HepG2 (cell line): Measurements from ENCODE around the gene HDDC3. TPM values are rescaled to one million over a fixed set of nuclear protein-coding genes. Genes with fewer than 3 reads are reported as not detected.
A peak's percentile ranks its signal among the peaks of the same experiment; 100 is the strongest.

ENCODE experiments used
- ARNT ChIP-seq: fragments of 450-650 bp; IDR thresholded peaks from 2 replicates; pipeline ENCODE4 v1.6.1; 2017
- CC2D1A ChIP-seq: sonication (generic); formaldehyde crosslinking; IDR thresholded peaks from 2 replicates; pipeline ENCODE4 v1.8.1; 2023; ENCODE audit warnings: mild to moderate bottlenecking, missing genetic modification reagents
- GFI1 ChIP-seq: sonication (generic); formaldehyde crosslinking; IDR thresholded peaks from 2 replicates; pipeline ENCODE4 v1.5.0; 2020; ENCODE audit warnings: missing genetic modification reagents, mild to moderate bottlenecking, borderline replicate concordance
- HMGA1 ChIP-seq: sonication (generic); formaldehyde crosslinking; conservative IDR thresholded peaks from 2 replicates; pipeline ENCODE4 v1.4.0; 2020; ENCODE audit warnings: missing genetic modification reagents
- NCOA2 ChIP-seq: sonication (generic); formaldehyde crosslinking; IDR thresholded peaks from 2 replicates; pipeline ENCODE4 v1.8.0; 2022; ENCODE audit warnings: inconsistent platforms
- NCOR1 ChIP-seq: fragments of 200-600 bp; sonication (generic); IDR thresholded peaks from 2 replicates; pipeline ENCODE4 v1.7.0; 2017; ENCODE audit warnings: antibody characterized with exemption, low read length, borderline replicate concordance
- NFIC ChIP-seq: IDR thresholded peaks from 2 replicates; pipeline ENCODE4 v1.6.1; 2012; ENCODE audit warnings: mild to moderate bottlenecking, low read length, inconsistent platforms
- PAX8 ChIP-seq: sonication (generic); formaldehyde crosslinking; IDR thresholded peaks from 2 replicates; pipeline ENCODE4 v1.8.0; 2022; ENCODE audit warnings: mild to moderate bottlenecking, missing genetic modification reagents, borderline replicate concordance
- SP4 ChIP-seq: sonication (generic); formaldehyde crosslinking; IDR thresholded peaks from 2 replicates; pipeline ENCODE4 v1.8.1; 2023; ENCODE audit warnings: mild to moderate bottlenecking, missing genetic modification reagents
- ZNF10 ChIP-seq: sonication (generic); formaldehyde crosslinking; IDR thresholded peaks from 2 replicates; pipeline ENCODE4 v1.4.0; 2020; ENCODE audit warnings: mild to moderate bottlenecking, low read depth, missing genetic modification reagents, borderline replicate concordance
- ZNF234 ChIP-seq: sonication (generic); formaldehyde crosslinking; conservative IDR thresholded peaks from 2 replicates; pipeline ENCODE4 v1.5.1; 2020; ENCODE audit warnings: mild to moderate bottlenecking, missing genetic modification reagents
- ZNF546 ChIP-seq: sonication (generic); formaldehyde crosslinking; conservative IDR thresholded peaks from 2 replicates; pipeline ENCODE4 v1.8.1; 2023; ENCODE audit warnings: mild to moderate bottlenecking, missing genetic modification reagents
- ZNF607 ChIP-seq: sonication (generic); formaldehyde crosslinking; IDR thresholded peaks from 2 replicates; pipeline ENCODE4 v1.5.1; 2020; ENCODE audit warnings: missing genetic modification reagents, mild to moderate bottlenecking, borderline replicate concordance
- ZSCAN9 ChIP-seq: IDR thresholded peaks from 2 replicates; pipeline ENCODE4 v1.6.1; 2016; ENCODE audit warnings: borderline replicate concordance
- polyA plus RNA-seq, 8 experiments: library from polyadenylated mRNA; depleted of rRNA in 3 of 8; stranded (reverse) in 7 of 8; unstranded in 1 of 8; fragments of >200 nt; fragmentation: Illumina TruSeq in 4 of 8; extraction: Trizol in 4 of 8; gene quantifications; 2 replicates each; pipeline versions ENCODE4 v1.2.1 to v1.2.3, GENCODE V29; 2011 to 2016; ENCODE audit warnings: low read depth in 4 of 8, missing spikeins in 1 of 8, mixed read lengths in 1 of 8; ENCODE audit not compliant: insufficient read depth in 1 of 8
- total RNA-seq, 5 experiments: library from RNA; depleted of rRNA; stranded (reverse); fragments of >200 nt; fragmentation: Illumina TruSeq; extraction: Trizol; gene quantifications; 2 replicates each; pipeline ENCODE4 v1.2.3, GENCODE V29; 2016; ENCODE audit warnings: low read depth in 1 of 5
- TF ChIP-seq, protein P1 (sequence below): sonication (generic); formaldehyde crosslinking; IDR thresholded peaks from 2 replicates; pipeline ENCODE4 v1.8.1; 2023; ENCODE audit warnings: missing genetic modification reagents, mild to moderate bottlenecking, borderline replicate concordance
- TF ChIP-seq, protein P2 (sequence below): sonication (generic); formaldehyde crosslinking; IDR thresholded peaks from 2 replicates; pipeline ENCODE4 v1.5.1; 2020; ENCODE audit warnings: missing genetic modification reagents, mild to moderate bottlenecking, borderline replicate concordance
- TF ChIP-seq, protein P3 (sequence below): sonication (generic); formaldehyde crosslinking; IDR thresholded peaks from 2 replicates; pipeline ENCODE4 v1.5.0; 2020; ENCODE audit warnings: missing genetic modification reagents, mild to moderate bottlenecking, borderline replicate concordance
- TF ChIP-seq, protein P4 (sequence below): sonication (generic); formaldehyde crosslinking; IDR thresholded peaks from 2 replicates; pipeline ENCODE4 v1.5.0; 2020; ENCODE audit warnings: mild to moderate bottlenecking, missing genetic modification reagents, borderline replicate concordance
- TF ChIP-seq, protein P5 (sequence below): sonication (generic); formaldehyde crosslinking; IDR thresholded peaks from 2 replicates; pipeline ENCODE4 v1.4.0; 2020; ENCODE audit warnings: missing genetic modification reagents, mild to moderate bottlenecking, borderline replicate concordance
- TF ChIP-seq, protein P6 (sequence below): sonication (generic); formaldehyde crosslinking; IDR thresholded peaks from 2 replicates; pipeline ENCODE4 v1.4.0; 2020; ENCODE audit warnings: missing genetic modification reagents

HDDC3 gene
- total and polyA plus RNA-seq, 2 of the 13 experiments (the other 11 are each of a cell fraction or from before 2014, with no cell fraction given), result 18.7 to 28.3 TPM

DNA sequence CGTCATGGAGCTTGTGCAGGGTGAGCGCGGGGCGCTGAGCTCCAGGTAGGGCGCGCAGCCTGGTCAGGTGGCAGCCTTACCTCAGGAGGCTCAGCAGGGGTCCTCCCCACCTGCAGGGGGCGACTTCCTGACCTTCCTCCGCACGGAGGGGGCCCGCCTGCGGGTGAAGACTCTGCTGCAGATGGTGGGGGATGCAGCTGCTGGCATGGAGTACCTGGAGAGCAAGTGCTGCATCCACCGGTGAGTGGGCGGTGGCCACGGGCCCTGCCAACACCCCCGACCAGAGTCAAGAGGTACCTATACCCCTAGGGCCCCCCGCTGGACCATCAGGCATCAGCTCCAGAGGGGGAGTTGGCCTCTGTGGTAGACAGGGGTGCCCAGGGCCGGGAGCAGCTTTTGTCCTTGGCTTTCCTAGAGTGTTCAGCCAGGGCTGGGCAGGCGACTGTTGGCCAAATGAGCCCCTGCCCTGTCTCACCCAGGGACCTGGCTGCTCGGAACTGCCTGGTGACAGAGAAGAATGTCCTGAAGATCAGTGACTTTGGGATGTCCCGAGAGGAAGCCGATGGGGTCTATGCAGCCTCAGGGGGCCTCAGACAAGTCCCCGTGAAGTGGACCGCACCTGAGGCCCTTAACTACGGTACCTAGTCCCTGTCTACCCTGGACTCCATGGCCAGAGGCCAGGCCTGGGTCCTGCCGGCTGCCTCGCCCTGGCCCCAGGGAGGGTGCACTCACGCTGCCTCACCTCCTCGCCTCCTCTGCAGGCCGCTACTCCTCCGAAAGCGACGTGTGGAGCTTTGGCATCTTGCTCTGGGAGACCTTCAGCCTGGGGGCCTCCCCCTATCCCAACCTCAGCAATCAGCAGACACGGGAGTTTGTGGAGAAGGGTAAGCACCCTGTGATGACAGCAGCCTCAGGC is 38.9 kb downstream of the HDDC3 start (continued):
- TF ChIP-seq, protein P1, sequence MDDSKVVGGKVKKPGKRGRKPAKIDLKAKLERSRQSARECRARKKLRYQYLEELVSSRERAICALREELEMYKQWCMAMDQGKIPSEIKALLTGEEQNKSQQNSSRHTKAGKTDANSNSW (CRISPR knock-in tag), result no peak
- TF ChIP-seq, protein P2, sequence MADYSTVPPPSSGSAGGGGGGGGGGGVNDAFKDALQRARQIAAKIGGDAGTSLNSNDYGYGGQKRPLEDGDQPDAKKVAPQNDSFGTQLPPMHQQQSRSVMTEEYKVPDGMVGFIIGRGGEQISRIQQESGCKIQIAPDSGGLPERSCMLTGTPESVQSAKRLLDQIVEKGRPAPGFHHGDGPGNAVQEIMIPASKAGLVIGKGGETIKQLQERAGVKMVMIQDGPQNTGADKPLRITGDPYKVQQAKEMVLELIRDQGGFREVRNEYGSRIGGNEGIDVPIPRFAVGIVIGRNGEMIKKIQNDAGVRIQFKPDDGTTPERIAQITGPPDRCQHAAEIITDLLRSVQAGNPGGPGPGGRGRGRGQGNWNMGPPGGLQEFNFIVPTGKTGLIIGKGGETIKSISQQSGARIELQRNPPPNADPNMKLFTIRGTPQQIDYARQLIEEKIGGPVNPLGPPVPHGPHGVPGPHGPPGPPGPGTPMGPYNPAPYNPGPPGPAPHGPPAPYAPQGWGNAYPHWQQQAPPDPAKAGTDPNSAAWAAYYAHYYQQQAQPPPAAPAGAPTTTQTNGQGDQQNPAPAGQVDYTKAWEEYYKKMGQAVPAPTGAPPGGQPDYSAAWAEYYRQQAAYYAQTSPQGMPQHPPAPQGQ, result no peak
- TF ChIP-seq NCOA2, result no peak
- TF ChIP-seq ZNF607 (CRISPR knock-in tag), result no peak
- TF ChIP-seq, protein P3, sequence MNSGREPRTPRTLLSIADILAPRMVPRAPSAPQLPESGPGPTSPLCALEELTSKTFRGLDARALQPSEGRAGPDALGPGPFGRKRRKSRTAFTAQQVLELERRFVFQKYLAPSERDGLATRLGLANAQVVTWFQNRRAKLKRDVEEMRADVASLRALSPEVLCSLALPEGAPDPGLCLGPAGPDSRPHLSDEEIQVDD (CRISPR knock-in tag), result no peak
- TF ChIP-seq ARNT, result no peak
- no peak for TF ChIP-seq CC2D1A (CRISPR knock-in tag)
- 0 out of 2 replicates have a peak, but pooled peaks have one; percentile 33 for TF ChIP-seq SP4 (CRISPR knock-in tag)
- no peak for TF ChIP-seq GFI1 (CRISPR knock-in tag)
- TF ChIP-seq, protein P4, sequence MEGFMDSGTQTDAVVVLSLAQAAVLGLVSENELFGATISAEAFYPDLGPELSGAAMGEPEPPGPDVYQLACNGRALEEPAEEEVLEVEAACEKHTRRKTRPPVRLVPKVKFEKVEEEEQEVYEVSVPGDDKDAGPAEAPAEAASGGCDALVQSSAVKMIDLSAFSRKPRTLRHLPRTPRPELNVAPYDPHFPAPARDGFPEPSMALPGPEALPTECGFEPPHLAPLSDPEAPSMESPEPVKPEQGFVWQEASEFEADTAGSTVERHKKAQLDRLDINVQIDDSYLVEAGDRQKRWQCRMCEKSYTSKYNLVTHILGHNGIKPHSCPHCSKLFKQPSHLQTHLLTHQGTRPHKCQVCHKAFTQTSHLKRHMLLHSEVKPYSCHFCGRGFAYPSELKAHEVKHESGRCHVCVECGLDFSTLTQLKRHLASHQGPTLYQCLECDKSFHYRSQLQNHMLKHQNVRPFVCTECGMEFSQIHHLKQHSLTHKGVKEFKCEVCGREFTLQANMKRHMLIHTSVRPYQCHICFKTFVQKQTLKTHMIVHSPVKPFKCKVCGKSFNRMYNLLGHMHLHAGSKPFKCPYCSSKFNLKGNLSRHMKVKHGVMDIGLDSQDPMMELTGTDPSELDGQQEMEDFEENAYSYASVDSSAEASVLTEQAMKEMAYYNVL (CRISPR knock-in tag), result peak; percentile 46; the same call in 1 of the 2 replicates
- no peak for TF ChIP-seq HMGA1
- TF ChIP-seq, protein P5, sequence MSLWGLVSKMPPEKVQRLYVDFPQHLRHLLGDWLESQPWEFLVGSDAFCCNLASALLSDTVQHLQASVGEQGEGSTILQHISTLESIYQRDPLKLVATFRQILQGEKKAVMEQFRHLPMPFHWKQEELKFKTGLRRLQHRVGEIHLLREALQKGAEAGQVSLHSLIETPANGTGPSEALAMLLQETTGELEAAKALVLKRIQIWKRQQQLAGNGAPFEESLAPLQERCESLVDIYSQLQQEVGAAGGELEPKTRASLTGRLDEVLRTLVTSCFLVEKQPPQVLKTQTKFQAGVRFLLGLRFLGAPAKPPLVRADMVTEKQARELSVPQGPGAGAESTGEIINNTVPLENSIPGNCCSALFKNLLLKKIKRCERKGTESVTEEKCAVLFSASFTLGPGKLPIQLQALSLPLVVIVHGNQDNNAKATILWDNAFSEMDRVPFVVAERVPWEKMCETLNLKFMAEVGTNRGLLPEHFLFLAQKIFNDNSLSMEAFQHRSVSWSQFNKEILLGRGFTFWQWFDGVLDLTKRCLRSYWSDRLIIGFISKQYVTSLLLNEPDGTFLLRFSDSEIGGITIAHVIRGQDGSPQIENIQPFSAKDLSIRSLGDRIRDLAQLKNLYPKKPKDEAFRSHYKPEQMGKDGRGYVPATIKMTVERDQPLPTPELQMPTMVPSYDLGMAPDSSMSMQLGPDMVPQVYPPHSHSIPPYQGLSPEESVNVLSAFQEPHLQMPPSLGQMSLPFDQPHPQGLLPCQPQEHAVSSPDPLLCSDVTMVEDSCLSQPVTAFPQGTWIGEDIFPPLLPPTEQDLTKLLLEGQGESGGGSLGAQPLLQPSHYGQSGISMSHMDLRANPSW (CRISPR knock-in tag), result no peak
- TF ChIP-seq NFIC, result no peak
- no peak for TF ChIP-seq ZNF546
- no peak for TF ChIP-seq ZSCAN9 (CRISPR knock-in tag)
- TF ChIP-seq NCOR1, result no peak
- TF ChIP-seq ZNF10 (CRISPR knock-in tag), result no peak
- TF ChIP-seq ZNF234 (CRISPR knock-in tag), result no peak
- TF ChIP-seq, protein P6, sequence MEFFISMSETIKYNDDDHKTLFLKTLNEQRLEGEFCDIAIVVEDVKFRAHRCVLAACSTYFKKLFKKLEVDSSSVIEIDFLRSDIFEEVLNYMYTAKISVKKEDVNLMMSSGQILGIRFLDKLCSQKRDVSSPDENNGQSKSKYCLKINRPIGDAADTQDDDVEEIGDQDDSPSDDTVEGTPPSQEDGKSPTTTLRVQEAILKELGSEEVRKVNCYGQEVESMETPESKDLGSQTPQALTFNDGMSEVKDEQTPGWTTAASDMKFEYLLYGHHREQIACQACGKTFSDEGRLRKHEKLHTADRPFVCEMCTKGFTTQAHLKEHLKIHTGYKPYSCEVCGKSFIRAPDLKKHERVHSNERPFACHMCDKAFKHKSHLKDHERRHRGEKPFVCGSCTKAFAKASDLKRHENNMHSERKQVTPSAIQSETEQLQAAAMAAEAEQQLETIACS (CRISPR knock-in tag), result no peak
- TF ChIP-seq PAX8 (CRISPR knock-in tag), result no peak
